Chondrocyte (in vitro differentiated cells): Measurements from ENCODE around the gene ARHGEF7. TPM values are rescaled to one million over a fixed set of nuclear protein-coding genes. Genes with fewer than 3 reads are reported as not detected.
A peak's percentile ranks its signal among the peaks of the same experiment; 100 is the strongest.

Source experiments
- DNase-seq: peaks from one replicate; pipeline ENCODE4 v3.0.0; 2021; ENCODE audit warnings: mixed read lengths, low spot score
- H3K27ac Mint-ChIP-seq: one replicate; pipeline ENCODE4 v1.8.0; 2021; ENCODE audit warnings: mild to moderate bottlenecking, moderate library complexity, mixed read lengths; ENCODE audit not compliant: unreplicated experiment
- H3K27me3 Mint-ChIP-seq: 2 replicates; pipeline ENCODE4 v1.8.0; 2021; ENCODE audit warnings: low read depth, mixed read lengths
- H3K36me3 Mint-ChIP-seq: 2 replicates; pipeline ENCODE4 v1.8.0; 2021; ENCODE audit warnings: low read depth, mixed read lengths
- H3K4me1 Mint-ChIP-seq: 2 replicates; pipeline ENCODE4 v1.8.0; 2021; ENCODE audit warnings: low read depth, mild to moderate bottlenecking, mixed read lengths
- H3K4me3 Mint-ChIP-seq: one replicate; pipeline ENCODE4 v1.8.0; 2021; ENCODE audit warnings: mild to moderate bottlenecking, moderate library complexity, mixed read lengths; ENCODE audit not compliant: unreplicated experiment
- H3K9me3 Mint-ChIP-seq: 2 replicates; pipeline ENCODE4 v1.8.0; 2021; ENCODE audit warnings: low read depth, mixed read lengths
- CTCF ChIP-seq: fragments of 200-600 bp; sonication (generic); IDR thresholded peaks from 2 replicates; pipeline ENCODE4 v1.5.0; 2021; ENCODE audit warnings: antibody characterized with exemption, mild to moderate bottlenecking, moderate library complexity
- total RNA-seq: library from RNA; stranded (reverse); gene quantifications from 3 replicates; pipeline ENCODE4 v1.2.1, GENCODE V29; 2021

Gene ARHGEF7
- total RNA-seq, 1 donor from 2014 or later: 137 TPM

DNA sequence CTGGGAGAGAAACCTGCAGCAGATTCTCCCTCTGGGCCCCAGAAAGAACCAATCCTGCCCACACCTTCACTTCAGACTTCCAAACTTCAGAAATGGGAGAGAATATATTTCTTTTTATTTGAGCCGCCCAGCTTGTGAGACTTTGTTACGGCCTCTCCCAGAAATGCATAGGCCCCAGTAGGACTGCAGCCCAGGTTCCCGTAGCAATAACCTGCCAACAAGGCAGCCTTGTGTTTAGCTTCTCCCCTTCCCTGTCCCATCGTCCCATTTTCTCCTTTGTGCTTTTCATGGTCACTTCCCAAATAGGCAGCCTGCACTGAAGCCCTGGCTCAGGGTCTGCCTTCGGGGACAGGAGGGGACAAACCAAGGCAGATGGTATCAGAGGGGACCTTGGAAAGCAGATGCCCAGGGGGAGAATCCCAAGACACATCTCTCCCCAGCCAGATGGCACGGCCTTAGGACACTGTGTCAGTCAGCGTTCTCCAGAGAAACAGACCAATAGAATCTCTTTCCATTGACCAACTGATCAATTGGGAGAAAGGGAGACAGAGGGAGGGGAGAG lies 3.7 kb upstream of the ARHGEF7 start:
- peaks cover 15% of the 10 kb centered on the region for H3K4me1 Mint-ChIP-seq
- DNase-seq: no peak
- no peak for TF ChIP-seq CTCF
- no peak overlapping the region for H3K4me3 Mint-ChIP-seq
- peaks cover 5% of the 10 kb centered on the region for H3K36me3 Mint-ChIP-seq
- peaks cover 28% of the 10 kb centered on the region for H3K27me3 Mint-ChIP-seq
- H3K27ac Mint-ChIP-seq: no peak overlapping the region
- peaks cover 16% of the 10 kb centered on the region for H3K9me3 Mint-ChIP-seq

DNA sequence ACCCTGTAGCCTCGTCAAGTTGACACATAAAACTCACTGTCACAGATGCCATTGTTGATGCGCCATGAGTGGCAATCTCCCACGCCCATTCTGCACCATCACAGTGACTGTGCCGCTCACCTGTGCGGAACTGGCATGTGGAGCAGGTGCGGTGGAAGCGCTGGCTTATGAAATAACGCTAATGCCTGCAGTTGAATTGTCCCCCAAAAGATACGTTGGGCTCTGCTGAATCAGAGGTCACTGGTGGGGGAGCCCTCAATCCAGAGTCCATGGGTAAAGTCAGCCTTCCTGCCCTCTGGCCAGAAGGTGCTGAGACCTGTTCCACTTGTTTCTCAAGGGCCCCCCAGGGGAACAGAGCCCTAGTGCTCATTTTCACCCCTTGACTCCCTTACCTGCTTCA lies 2.9 kb upstream of the ARHGEF7 start:
- DNase-seq: no peak
- no peak for TF ChIP-seq CTCF
- H3K4me3 Mint-ChIP-seq: no peak overlapping the region
- H3K9me3 Mint-ChIP-seq: peaks cover 8% of the 10 kb centered on the region
- peaks cover 22% of the 10 kb centered on the region for H3K4me1 Mint-ChIP-seq
- H3K27me3 Mint-ChIP-seq: peaks cover 21% of the 10 kb centered on the region
- H3K36me3 Mint-ChIP-seq: peaks cover 5% of the 10 kb centered on the region
- H3K27ac Mint-ChIP-seq: no peak overlapping the region

- Mint-ChIP-seq H3K9me3 (peaks cover 4% of the 10 kb centered on the region), H3K27me3 (peaks cover 15% of the 10 kb centered on the region), H3K4me3 (peak overlapping the region; percentile 82), H3K4me1 (peaks cover 45% of the 10 kb centered on the region), H3K27ac (peak overlapping the region; percentile 95), H3K36me3 (peaks cover 3% of the 10 kb centered on the region)
- peak; percentile 13 for TF ChIP-seq CTCF
- no peak for DNase-seq
Observed at GRCh38 chr13:111114362-111115060, 599 bp upstream of the ARHGEF7 start.

GRCh38 chr13:111115965-111116521 lies 933 bp downstream of the ARHGEF7 start:
- Mint-ChIP-seq H3K36me3 (peaks cover 2% of the 10 kb centered on the region), H3K4me3 (peak overlapping the region; percentile 86), H3K27ac (peak overlapping the region; percentile 98), H3K27me3 (peaks cover 10% of the 10 kb centered on the region), H3K9me3 (no peaks in the 10 kb centered on the region), H3K4me1 (peaks cover 61% of the 10 kb centered on the region)
- DNase-seq: no peak
- peak; percentile 30 for TF ChIP-seq CTCF

DNA sequence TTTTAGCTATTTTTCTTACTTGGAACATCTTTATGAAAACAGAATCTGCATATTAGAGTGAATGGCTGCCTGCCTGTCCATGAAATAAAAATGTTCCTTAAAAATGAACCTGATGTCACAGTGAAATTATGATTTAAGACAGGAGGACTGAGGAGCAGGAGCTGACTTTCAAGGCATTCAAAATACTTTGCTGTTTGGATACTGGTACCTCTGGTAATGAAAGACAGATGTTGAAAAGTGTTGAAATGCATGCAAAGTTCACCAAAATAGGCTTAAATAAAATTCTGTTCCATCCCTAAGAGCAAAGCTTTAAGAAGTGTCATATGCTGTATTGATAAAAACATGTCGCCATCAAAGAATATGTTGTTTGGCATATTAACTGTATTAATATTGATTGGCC lies 1.7 kb downstream of the ARHGEF7 start:
- no peak for DNase-seq
- H3K4me1 Mint-ChIP-seq: peaks cover 69% of the 10 kb centered on the region
- peaks cover 5% of the 10 kb centered on the region for H3K27me3 Mint-ChIP-seq
- H3K27ac Mint-ChIP-seq: peak overlapping the region; percentile 98
- peak overlapping the region; percentile 86 for H3K4me3 Mint-ChIP-seq
- peaks cover 2% of the 10 kb centered on the region for H3K36me3 Mint-ChIP-seq
- no peaks in the 10 kb centered on the region for H3K9me3 Mint-ChIP-seq
- TF ChIP-seq CTCF: no peak
